ENCODE measurements around the gene VSNL1.

Gene VSNL1

GRCh38 chr2:17680119-17680518 is 139.6 kb downstream of the VSNL1 start:
- no peak overlapping the region for H3K9ac ChIP-seq (ENCODE audit: low read depth in 1 of 2, low read length in 2 of 2)
- H3K4me3 ChIP-seq (ENCODE audit: low read length in 2 of 2), result no peak overlapping the region
- no peaks in the 10 kb centered on the region for H3K27me3 ChIP-seq (ENCODE audit: control insufficient read depth in 2 of 2, insufficient read depth in 2 of 2, low read length in 2 of 2)
- peaks cover 15 to 24% of the 10 kb centered on the region in 2 donors for H3K36me3 ChIP-seq (ENCODE audit: control insufficient read depth in 2 of 2, insufficient read depth in 2 of 2, low read length in 2 of 2)
- H3K4me1 ChIP-seq (ENCODE audit: control insufficient read depth in 2 of 2, insufficient read depth in 2 of 2, low read length in 2 of 2), result no peaks in the 10 kb centered on the region
- H3K27ac ChIP-seq (ENCODE audit: low read depth in 2 of 2, low read length in 2 of 2), result no peak overlapping the region
- H3K9me3 ChIP-seq (ENCODE audit: control insufficient read depth in 2 of 2, low read length in 2 of 2), result no peaks in the 10 kb centered on the region

DNA sequence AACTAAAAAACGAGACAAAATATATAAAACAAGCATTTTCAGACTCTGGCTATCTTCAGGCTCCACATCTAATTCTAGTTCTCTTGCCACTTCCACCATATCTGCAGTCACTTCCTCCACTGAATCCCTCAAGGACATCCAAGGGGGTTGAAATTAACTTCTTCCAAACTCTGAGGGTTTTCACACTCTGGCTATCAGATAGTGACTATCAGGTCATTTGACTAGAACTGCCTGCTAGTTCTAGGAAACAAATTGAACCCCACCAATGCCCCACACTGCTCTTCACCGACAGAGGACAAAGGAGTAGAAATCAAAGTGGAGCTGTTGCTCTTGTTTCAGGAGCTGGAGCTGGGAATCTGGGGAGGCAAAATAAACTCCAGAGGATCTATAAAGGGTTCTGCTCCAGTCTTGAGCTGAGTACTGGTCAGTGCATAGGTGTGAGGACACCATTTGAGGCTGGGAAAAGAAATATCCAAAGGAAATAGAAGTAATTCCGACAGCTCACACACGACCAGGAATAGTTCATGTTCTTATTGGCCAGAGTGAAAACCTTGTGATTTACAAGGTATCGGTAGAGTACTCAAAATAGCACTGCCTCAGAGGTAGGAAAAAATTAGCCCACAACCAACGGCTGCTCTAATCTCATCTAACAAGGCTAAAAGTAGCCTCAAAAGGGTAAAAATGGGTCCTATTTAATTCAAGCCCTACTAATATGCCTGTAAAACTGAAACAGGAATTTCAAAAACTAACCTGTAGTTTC is 141.8 kb downstream of the VSNL1 start:
- H3K27ac ChIP-seq (ENCODE audit: low read depth in 2 of 2, low read length in 2 of 2), result no peak overlapping the region
- no peaks in the 10 kb centered on the region for H3K9me3 ChIP-seq (ENCODE audit: control insufficient read depth in 2 of 2, low read length in 2 of 2)
- H3K27me3 ChIP-seq (ENCODE audit: control insufficient read depth in 2 of 2, insufficient read depth in 2 of 2, low read length in 2 of 2), result no peaks in the 10 kb centered on the region
- H3K9ac ChIP-seq (ENCODE audit: low read depth in 1 of 2, low read length in 2 of 2), result no peak overlapping the region
- H3K4me1 ChIP-seq (ENCODE audit: control insufficient read depth in 2 of 2, insufficient read depth in 2 of 2, low read length in 2 of 2), result no peaks in the 10 kb centered on the region
- H3K36me3 ChIP-seq (ENCODE audit: control insufficient read depth in 2 of 2, insufficient read depth in 2 of 2, low read length in 2 of 2), result peaks cover 21 to 24% of the 10 kb centered on the region in 2 donors
- H3K4me3 ChIP-seq (ENCODE audit: low read length in 2 of 2), result no peak overlapping the region

GRCh38 chr2:17683981-17684380 is 143.5 kb downstream of the VSNL1 start:
- Histone ChIP-seq H3K9ac (ENCODE audit: low read depth in 1 of 2, low read length in 2 of 2) (no peak overlapping the region), H3K36me3 (ENCODE audit: control insufficient read depth in 2 of 2, insufficient read depth in 2 of 2, low read length in 2 of 2) (peaks cover 26 to 34% of the 10 kb centered on the region in 2 donors)

DNA sequence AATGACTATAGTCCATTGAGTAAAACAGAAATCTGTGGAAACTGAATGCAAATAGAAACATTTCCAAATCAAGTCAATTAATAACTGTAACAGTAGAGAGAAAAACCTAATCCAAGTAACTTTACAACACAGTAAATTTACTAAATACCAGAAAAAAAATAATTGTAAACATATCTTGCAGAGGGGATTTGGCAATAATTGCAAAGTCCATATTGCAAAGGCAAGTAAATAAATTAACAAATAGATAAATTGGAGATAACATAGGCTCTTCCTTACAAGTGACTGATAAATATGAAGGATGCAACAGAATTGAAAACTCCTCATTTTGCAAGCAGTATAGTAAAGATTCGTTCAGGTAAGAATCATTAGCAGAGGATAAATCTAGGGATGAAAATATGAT is 148.1 kb downstream of the VSNL1 start:
- Histone ChIP-seq H3K4me3 (ENCODE audit: low read length in 2 of 2) (no peak overlapping the region), H3K36me3 (ENCODE audit: control insufficient read depth in 2 of 2, insufficient read depth in 2 of 2, low read length in 2 of 2) (peaks cover 21 to 29% of the 10 kb centered on the region in 2 donors), H3K9me3 (ENCODE audit: control insufficient read depth in 2 of 2, low read length in 2 of 2) (no peaks in the 10 kb centered on the region), H3K27ac (ENCODE audit: low read depth in 2 of 2, low read length in 2 of 2) (no peak overlapping the region), H3K4me1 (ENCODE audit: control insufficient read depth in 2 of 2, insufficient read depth in 2 of 2, low read length in 2 of 2) (no peaks in the 10 kb centered on the region), H3K27me3 (ENCODE audit: control insufficient read depth in 2 of 2, insufficient read depth in 2 of 2, low read length in 2 of 2) (no peaks in the 10 kb centered on the region), H3K9ac (ENCODE audit: low read depth in 1 of 2, low read length in 2 of 2) (no peak overlapping the region)

More at GRCh38 chr2:17683981-17684380, 143.5 kb downstream of the VSNL1 start:
- Histone ChIP-seq H3K9me3 (ENCODE audit: control insufficient read depth in 2 of 2, low read length in 2 of 2) (no peaks in the 10 kb centered on the region), H3K27ac (ENCODE audit: low read depth in 2 of 2, low read length in 2 of 2) (no peak overlapping the region), H3K27me3 (ENCODE audit: control insufficient read depth in 2 of 2, insufficient read depth in 2 of 2, low read length in 2 of 2) (no peaks in the 10 kb centered on the region), H3K4me1 (ENCODE audit: control insufficient read depth in 2 of 2, insufficient read depth in 2 of 2, low read length in 2 of 2) (no peaks in the 10 kb centered on the region), H3K4me3 (ENCODE audit: low read length in 2 of 2) (no peak overlapping the region)

DNA sequence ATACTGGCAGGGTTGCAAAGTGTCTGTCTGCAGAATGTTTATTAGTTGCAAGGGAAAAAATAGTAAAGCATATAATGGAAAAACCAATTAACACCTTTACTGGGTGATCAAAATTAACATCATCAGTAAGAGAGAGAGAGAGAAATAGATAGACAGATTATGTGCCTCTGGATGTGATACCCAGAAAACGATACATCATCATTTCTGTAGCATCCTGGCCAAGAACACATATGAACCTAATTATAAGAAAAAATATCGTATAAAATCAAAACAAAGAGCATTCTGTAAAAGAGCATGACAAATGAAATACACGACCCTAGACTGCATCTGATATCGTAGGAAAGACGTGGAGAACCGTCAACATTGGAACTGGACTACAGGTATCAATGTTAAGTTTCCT is 148.5 kb downstream of the VSNL1 start:
- Histone ChIP-seq H3K36me3 (ENCODE audit: control insufficient read depth in 2 of 2, insufficient read depth in 2 of 2, low read length in 2 of 2) (peaks cover 22 to 33% of the 10 kb centered on the region in 2 donors), H3K9me3 (ENCODE audit: control insufficient read depth in 2 of 2, low read length in 2 of 2) (no peaks in the 10 kb centered on the region), H3K4me1 (ENCODE audit: control insufficient read depth in 2 of 2, insufficient read depth in 2 of 2, low read length in 2 of 2) (no peaks in the 10 kb centered on the region), H3K4me3 (ENCODE audit: low read length in 2 of 2) (no peak overlapping the region), H3K9ac (ENCODE audit: low read depth in 1 of 2, low read length in 2 of 2) (no peak overlapping the region), H3K27me3 (ENCODE audit: control insufficient read depth in 2 of 2, insufficient read depth in 2 of 2, low read length in 2 of 2) (no peaks in the 10 kb centered on the region), H3K27ac (ENCODE audit: low read depth in 2 of 2, low read length in 2 of 2) (no peak overlapping the region)

GRCh38 chr2:17690776-17691175 is 150.3 kb downstream of the VSNL1 start:
- Histone ChIP-seq H3K4me1 (ENCODE audit: control insufficient read depth in 2 of 2, insufficient read depth in 2 of 2, low read length in 2 of 2) (no peaks in the 10 kb centered on the region), H3K9ac (ENCODE audit: low read depth in 1 of 2, low read length in 2 of 2) (no peak overlapping the region), H3K4me3 (ENCODE audit: low read length in 2 of 2) (no peak overlapping the region), H3K9me3 (ENCODE audit: control insufficient read depth in 2 of 2, low read length in 2 of 2) (no peaks in the 10 kb centered on the region), H3K27ac (ENCODE audit: low read depth in 2 of 2, low read length in 2 of 2) (no peak overlapping the region), H3K27me3 (ENCODE audit: control insufficient read depth in 2 of 2, insufficient read depth in 2 of 2, low read length in 2 of 2) (no peaks in the 10 kb centered on the region), H3K36me3 (ENCODE audit: control insufficient read depth in 2 of 2, insufficient read depth in 2 of 2, low read length in 2 of 2) (peaks cover 38 to 39% of the 10 kb centered on the region in 2 donors)
